GM20000 (cell line): ENCODE data around the gene OMA1.

Experiments used
- DNase-seq: peaks from one replicate; pipeline ENCODE4 v3.0.0; 2012; ENCODE audit warnings: low spot score
- TF ChIP-seq, protein P1 (sequence below): IDR thresholded peaks from 2 replicates; pipeline ENCODE4 v1.5.1; 2012; ENCODE audit warnings: mild to moderate bottlenecking, control low read depth; ENCODE audit errors: extremely low read depth, missing control alignments

Gene OMA1

DNA sequence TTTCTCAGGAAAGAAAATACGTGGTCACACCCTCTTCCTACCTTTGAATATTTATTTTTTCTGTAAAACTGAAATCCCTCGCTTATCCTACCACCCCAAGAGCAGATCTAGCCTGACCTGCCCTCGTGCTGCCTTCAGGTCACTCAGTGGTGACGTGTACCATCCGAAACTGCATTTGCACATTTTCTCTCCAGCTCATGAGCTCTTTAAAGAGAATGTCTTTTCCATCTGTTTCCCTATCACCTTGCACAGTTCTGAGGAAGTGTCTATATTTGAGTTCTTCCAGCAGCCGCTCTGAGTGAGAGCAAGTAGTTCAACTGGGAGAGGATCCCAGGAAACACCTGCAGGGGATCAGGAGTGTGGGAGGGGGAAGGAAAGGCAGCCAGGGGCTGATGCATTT, 91.7 kb downstream of the OMA1 start:
- DNase-seq = no peak
- TF ChIP-seq, protein P1, sequence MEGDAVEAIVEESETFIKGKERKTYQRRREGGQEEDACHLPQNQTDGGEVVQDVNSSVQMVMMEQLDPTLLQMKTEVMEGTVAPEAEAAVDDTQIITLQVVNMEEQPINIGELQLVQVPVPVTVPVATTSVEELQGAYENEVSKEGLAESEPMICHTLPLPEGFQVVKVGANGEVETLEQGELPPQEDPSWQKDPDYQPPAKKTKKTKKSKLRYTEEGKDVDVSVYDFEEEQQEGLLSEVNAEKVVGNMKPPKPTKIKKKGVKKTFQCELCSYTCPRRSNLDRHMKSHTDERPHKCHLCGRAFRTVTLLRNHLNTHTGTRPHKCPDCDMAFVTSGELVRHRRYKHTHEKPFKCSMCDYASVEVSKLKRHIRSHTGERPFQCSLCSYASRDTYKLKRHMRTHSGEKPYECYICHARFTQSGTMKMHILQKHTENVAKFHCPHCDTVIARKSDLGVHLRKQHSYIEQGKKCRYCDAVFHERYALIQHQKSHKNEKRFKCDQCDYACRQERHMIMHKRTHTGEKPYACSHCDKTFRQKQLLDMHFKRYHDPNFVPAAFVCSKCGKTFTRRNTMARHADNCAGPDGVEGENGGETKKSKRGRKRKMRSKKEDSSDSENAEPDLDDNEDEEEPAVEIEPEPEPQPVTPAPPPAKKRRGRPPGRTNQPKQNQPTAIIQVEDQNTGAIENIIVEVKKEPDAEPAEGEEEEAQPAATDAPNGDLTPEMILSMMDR = no peak

DNA sequence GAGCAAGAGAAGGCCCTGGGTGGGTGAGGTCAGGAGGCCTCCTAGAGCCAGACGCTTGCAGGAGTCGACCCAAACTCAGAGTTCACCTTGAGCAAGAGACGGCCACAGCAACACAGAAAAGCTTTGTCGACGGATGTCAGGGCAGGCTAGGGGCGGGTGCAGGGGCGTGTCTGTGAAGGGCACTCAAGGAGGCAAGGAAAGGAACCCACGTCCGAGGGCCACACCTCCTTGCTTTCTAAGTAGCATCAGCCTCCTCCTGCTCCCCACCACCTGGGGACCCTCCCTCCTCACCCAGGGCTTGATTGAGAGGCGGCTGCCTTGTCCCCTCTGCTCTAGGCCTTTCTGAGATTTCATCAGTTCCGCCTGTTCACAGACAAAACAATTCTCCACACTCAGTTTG, 92.1 kb downstream of the OMA1 start:
- no peak for DNase-seq
- TF ChIP-seq, protein P1 = no peak

DNA sequence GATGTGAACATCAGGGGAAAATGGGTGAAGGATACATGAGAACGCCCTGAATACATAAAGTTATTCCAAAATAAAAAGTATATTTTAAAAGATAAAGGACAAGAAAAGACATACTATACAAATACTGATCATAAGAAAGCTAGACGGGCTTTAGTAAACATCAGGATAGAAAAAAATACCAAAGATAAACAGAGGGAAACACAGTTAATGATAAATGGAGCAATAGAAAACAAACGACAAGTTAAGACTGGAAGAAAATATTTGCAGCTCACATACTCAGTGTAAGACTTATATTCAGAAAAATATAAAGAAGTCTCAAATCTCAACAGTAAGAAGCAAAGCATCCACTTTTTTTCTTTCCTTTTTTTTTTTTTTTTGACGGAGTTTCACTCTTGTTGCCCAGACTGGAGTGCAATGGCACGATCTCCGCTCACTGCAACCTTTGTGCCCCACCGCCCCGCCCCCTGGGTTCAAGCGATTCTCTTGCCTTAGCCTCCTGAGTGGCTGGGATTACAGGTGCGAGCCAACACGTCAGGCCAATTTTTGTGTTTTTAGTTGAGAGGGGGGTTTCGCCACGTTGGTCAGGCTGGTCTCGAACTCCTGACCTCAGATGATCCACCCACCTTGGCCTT, 94.8 kb downstream of the OMA1 start:
- no peak for DNase-seq
- TF ChIP-seq, protein P1 = no peak

DNA sequence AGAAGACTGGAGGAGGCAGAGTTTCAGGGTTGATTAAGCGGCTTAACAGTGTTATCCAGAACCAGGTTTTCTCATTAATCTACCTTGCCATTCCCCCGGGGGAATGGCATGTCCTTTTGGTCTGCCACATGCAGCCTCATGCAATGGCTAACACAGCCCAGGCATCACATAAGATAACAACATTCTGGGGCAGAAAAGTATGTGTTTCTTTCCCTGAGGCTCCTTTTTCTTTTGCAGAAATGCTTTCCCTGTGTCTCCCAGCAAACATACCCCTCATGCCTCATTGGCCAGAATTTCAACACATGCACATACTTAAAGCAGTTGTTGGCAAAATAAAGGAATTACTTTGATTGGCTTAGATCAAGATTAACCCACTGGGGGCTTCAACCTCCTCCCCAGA, 98.6 kb downstream of the OMA1 start:
- TF ChIP-seq, protein P1 = no peak
- no peak for DNase-seq

DNA sequence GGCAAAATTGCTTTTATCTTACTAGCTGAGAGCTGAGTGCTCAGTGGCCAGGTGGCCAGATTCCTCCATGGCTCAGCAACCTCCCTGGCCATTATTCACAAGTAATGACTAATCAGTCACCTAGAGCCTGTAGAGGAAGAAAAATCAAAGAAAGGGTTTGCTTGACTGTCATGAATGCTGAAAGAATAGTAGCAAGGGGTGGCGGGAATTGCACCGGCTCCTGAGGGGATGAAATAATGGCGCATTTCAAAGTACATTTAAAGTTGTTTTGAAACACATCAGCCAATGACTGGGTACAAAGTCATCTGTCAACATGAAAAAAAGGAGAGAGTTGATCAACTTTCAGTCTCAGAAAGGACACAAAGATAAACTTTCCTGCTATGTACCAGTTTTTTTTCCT, 99.5 kb downstream of the OMA1 start:
- TF ChIP-seq, protein P1 = no peak
- DNase-seq = no peak

DNA sequence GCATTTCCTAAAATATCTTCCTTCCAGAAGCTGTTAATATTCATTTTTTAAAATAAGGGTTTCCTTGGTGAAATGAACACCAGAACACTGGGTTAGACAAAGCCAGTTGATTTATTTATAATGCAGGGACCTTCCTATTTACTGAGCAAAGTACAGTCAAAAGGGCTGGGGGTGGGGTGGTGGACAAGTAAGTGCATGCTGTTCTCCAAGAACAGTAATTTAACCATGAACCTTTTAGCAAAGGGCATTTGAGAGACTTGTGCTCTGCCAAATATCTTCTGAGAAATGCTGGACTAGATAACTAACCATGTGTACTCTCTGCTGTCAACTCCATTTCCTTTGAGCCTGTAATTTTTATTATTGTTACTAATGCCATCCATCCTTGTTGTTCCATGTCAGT, 100.2 kb downstream of the OMA1 start:
- DNase-seq = no peak
- TF ChIP-seq, protein P1 = no peak

DNA sequence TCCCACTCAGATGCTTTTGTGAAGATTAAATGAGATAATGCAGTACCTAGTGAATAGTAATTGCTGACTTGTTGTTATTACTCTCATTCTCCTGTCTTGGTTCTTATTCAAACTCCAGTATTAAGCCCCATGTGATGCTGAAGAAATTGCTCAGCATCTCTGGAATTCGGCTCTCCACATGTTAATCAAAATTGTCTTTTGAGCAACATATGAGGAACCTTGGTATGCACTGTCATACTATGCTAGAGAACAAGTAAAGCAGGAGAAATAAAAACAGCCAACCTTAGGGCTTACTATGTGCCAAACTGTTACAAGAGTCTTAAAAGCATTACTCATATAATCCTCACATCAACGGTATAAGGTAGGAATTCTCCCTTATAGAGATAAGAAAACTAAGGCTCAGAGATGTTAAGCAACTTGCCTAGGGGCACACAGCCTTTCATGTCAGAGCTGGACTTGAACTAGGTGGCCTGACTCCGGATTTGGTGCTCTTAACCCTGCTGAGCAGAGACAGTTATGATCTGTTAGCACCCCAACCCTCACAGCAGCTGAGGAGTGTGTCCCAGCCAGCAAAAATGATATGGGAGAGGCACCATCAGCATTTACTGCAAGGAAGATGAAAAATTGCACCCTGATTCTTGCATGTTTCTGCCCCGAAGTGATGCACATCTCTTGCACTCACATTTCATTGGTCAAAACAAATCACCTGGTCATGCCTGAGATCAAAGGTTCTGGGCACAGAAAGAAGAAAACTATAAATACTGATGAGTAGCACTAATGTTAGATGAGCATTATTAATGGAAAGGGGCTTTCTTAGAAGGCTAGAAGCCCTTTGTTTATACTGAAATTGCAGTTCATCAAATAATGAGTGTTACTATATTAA, 102.3 kb downstream of the OMA1 start:
- DNase-seq = no peak
- TF ChIP-seq, protein P1 = no peak
